Esophagus muscularis mucosa (tissue), 4 donors: ENCODE data around the gene CD300E.

Source experiments
- EP300 ChIP-seq: sonication (generic); formaldehyde crosslinking; IDR thresholded peaks from one replicate; pipeline ENCODE4 v1.6.1; 2017; ENCODE audit warnings: antibody characterized with exemption
- POLR2A ChIP-seq: fragments of 450-650 bp; IDR thresholded peaks from one replicate; pipeline ENCODE4 v1.6.1; 2017; ENCODE audit warnings: antibody characterized with exemption, moderate library complexity, mild to moderate bottlenecking, low read depth
- POLR2AphosphoS5 ChIP-seq, 2 donors: sonication (generic); formaldehyde crosslinking; IDR thresholded peaks; one replicate each; pipeline ENCODE4 v1.6.1; 2017; ENCODE audit warnings: antibody characterized with exemption in 2 of 2
- TF ChIP-seq, protein P1 (sequence below), 3 experiments: fragments of 200-600 bp in 2 of 3; fragments of 450-650 bp in 1 of 3; sonication (generic) in 2 of 3; IDR thresholded peaks; one replicate each; pipeline ENCODE4 v1.5.1; 2017 to 2019; ENCODE audit warnings: antibody characterized with exemption in 3 of 3, mild to moderate bottlenecking in 2 of 3, moderate library complexity in 1 of 3

DNA sequence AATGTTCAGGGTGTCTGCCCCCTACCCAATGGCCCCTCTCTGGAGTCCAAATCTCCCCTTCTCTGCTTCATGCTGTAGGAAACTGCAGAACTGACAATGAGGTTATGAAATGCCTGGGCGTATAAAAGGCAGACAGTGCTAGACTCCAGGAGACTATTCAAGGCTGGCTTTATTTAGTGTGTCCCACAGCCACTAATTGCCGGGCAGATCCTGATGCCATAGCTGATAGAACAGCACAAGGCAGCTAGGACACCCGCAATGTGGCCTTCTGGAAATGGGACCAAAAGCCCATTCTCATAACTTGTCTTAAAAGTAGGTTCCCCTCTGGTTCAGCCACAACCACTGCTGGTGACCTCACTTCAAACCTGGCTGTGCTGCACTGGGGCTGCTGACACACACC is 28.5 kb upstream of the CD300E start:
- TF ChIP-seq, protein P1, sequence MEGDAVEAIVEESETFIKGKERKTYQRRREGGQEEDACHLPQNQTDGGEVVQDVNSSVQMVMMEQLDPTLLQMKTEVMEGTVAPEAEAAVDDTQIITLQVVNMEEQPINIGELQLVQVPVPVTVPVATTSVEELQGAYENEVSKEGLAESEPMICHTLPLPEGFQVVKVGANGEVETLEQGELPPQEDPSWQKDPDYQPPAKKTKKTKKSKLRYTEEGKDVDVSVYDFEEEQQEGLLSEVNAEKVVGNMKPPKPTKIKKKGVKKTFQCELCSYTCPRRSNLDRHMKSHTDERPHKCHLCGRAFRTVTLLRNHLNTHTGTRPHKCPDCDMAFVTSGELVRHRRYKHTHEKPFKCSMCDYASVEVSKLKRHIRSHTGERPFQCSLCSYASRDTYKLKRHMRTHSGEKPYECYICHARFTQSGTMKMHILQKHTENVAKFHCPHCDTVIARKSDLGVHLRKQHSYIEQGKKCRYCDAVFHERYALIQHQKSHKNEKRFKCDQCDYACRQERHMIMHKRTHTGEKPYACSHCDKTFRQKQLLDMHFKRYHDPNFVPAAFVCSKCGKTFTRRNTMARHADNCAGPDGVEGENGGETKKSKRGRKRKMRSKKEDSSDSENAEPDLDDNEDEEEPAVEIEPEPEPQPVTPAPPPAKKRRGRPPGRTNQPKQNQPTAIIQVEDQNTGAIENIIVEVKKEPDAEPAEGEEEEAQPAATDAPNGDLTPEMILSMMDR (IDR thresholded peaks at IDR 0.05): no peak
- no peak for TF ChIP-seq POLR2AphosphoS5 (IDR thresholded peaks at IDR 0.05)
- TF ChIP-seq POLR2A: no peak
- TF ChIP-seq EP300: no peak
